CD1c-positive myeloid dendritic cell (primary cell): Measurements from ENCODE around the gene TEX13A.

Experiments used
- DNase-seq: peaks from one replicate; pipeline ENCODE4 v3.0.0-alpha.2; 2016; ENCODE audit errors: extremely low spot score

TEX13A gene

GRCh38 chrX:105179644-105180043 lies 40.9 kb downstream of the TEX13A start:
- DNase-seq, result no peak

GRCh38 chrX:105173071-105173470 lies 47.4 kb downstream of the TEX13A start:
- no peak for DNase-seq
